HepG2 (cell line): ENCODE results near the gene METAP1D. TPM values are rescaled to one million over a fixed set of nuclear protein-coding genes. Genes with fewer than 3 reads are reported as not detected.

Source experiments
- ATM ChIP-seq: fragments of 450-650 bp; IDR thresholded peaks from 2 replicates; pipeline ENCODE4 v1.7.1; 2017; ENCODE audit warnings: mild to moderate bottlenecking, borderline replicate concordance
- CBX5 ChIP-seq: sonication (generic); formaldehyde crosslinking; IDR thresholded peaks from 2 replicates; pipeline ENCODE4 v1.4.0; 2020; ENCODE audit warnings: missing genetic modification reagents, borderline replicate concordance
- FOXA3 ChIP-seq: IDR thresholded peaks from 2 replicates; pipeline ENCODE4 v1.6.1; 2016; ENCODE audit warnings: missing genetic modification reagents, missing compliant biosample characterization
- MXD4 ChIP-seq: IDR thresholded peaks from 2 replicates; pipeline ENCODE4 v1.6.1; 2016; ENCODE audit warnings: mild to moderate bottlenecking, missing biosample characterization, missing genetic modification reagents
- MYNN ChIP-seq: sonication (generic); formaldehyde crosslinking; IDR thresholded peaks from 2 replicates; pipeline ENCODE4 v1.4.0; 2020; ENCODE audit warnings: mild to moderate bottlenecking, low read depth, missing genetic modification reagents
- MYPOP ChIP-seq: sonication (generic); formaldehyde crosslinking; IDR thresholded peaks from 2 replicates; pipeline ENCODE4 v1.8.1; 2023; ENCODE audit warnings: mild to moderate bottlenecking, moderate library complexity, missing genetic modification reagents
- NR2F2 ChIP-seq: IDR thresholded peaks from 2 replicates; pipeline ENCODE4 v1.6.1; 2012; ENCODE audit warnings: low read depth, inconsistent platforms, borderline replicate concordance
- PAXIP1 ChIP-seq: sonication (generic); formaldehyde crosslinking; conservative IDR thresholded peaks from 2 replicates; pipeline ENCODE4 v1.4.0; 2020; ENCODE audit warnings: mild to moderate bottlenecking, missing genetic modification reagents, moderate library complexity
- POGK ChIP-seq: sonication (generic); formaldehyde crosslinking; conservative IDR thresholded peaks from 2 replicates; pipeline ENCODE4 v1.8.0; 2022; ENCODE audit warnings: mild to moderate bottlenecking, moderate library complexity, missing genetic modification reagents
- PPARG ChIP-seq: conservative IDR thresholded peaks from 2 replicates; pipeline ENCODE4 v1.6.1; 2016; ENCODE audit warnings: missing biosample characterization, missing genetic modification reagents
- TP53 ChIP-seq: sonication (generic); formaldehyde crosslinking; conservative IDR thresholded peaks from 2 replicates; pipeline ENCODE4 v1.4.0; 2020; ENCODE audit warnings: missing genetic modification reagents
- ZFP82 ChIP-seq: sonication (generic); formaldehyde crosslinking; IDR thresholded peaks from 2 replicates; pipeline ENCODE4 v1.5.1; 2020; ENCODE audit warnings: mild to moderate bottlenecking, missing genetic modification reagents, borderline replicate concordance
- ZFX ChIP-seq: sonication (generic); formaldehyde crosslinking; IDR thresholded peaks from 2 replicates; pipeline ENCODE4 v1.4.0; 2020; ENCODE audit warnings: mild to moderate bottlenecking, low read depth, missing genetic modification reagents, moderate library complexity
- ZNF383 ChIP-seq: sonication (generic); formaldehyde crosslinking; IDR thresholded peaks from 2 replicates; pipeline ENCODE4 v1.4.0; 2020; ENCODE audit warnings: missing genetic modification reagents, mild to moderate bottlenecking, borderline replicate concordance
- ZNF430 ChIP-seq: sonication (generic); formaldehyde crosslinking; IDR thresholded peaks from 2 replicates; pipeline ENCODE4 v1.9.0; 2021; ENCODE audit warnings: mild to moderate bottlenecking, missing genetic modification reagents
- ZNF558 ChIP-seq: sonication (generic); formaldehyde crosslinking; IDR thresholded peaks from 2 replicates; pipeline ENCODE4 v1.9.0; 2022; ENCODE audit warnings: mild to moderate bottlenecking, missing genetic modification reagents, borderline replicate concordance
- ZNF724P ChIP-seq: sonication (generic); formaldehyde crosslinking; IDR thresholded peaks from 2 replicates; pipeline ENCODE4 v1.8.0; 2022; ENCODE audit warnings: missing genetic modification reagents, borderline replicate concordance
- polyA plus RNA-seq, 8 experiments: library from polyadenylated mRNA; depleted of rRNA in 3 of 8; stranded (reverse) in 7 of 8; unstranded in 1 of 8; fragments of >200 nt; fragmentation: Illumina TruSeq in 4 of 8; extraction: Trizol in 4 of 8; gene quantifications; 2 replicates each; pipeline versions ENCODE4 v1.2.1 to v1.2.3, GENCODE V29; 2011 to 2016; ENCODE audit warnings: low read depth in 4 of 8, missing spikeins in 1 of 8, mixed read lengths in 1 of 8; ENCODE audit not compliant: insufficient read depth in 1 of 8
- total RNA-seq, 5 experiments: library from RNA; depleted of rRNA; stranded (reverse); fragments of >200 nt; fragmentation: Illumina TruSeq; extraction: Trizol; gene quantifications; 2 replicates each; pipeline ENCODE4 v1.2.3, GENCODE V29; 2016; ENCODE audit warnings: low read depth in 1 of 5
- TF ChIP-seq, protein P1 (sequence below): sonication (generic); formaldehyde crosslinking; IDR thresholded peaks from 2 replicates; pipeline ENCODE4; 2020; ENCODE audit warnings: missing genetic modification reagents, mild to moderate bottlenecking, borderline replicate concordance

Gene METAP1D
- total and polyA plus RNA-seq, 2 of the 13 experiments (the other 11 are each of a cell fraction or from before 2014, with no cell fraction given), result 14.7 to 21.6 TPM

GRCh38 chr2:171999604-172000469 is at the start of gene METAP1D (continued):
- TF ChIP-seq ZNF558 (CRISPR knock-in tag) (peak; percentile 99; the same call in 1 of the 2 replicates), ZNF430 (CRISPR knock-in tag) (peak; percentile 88), ZNF724P (CRISPR knock-in tag) (peak; percentile 98), NR2F2 (peak; percentile 41; the same call in 1 of the 2 replicates), MYPOP (peak; percentile 88), PPARG (CRISPR knock-in tag) (peak; percentile 75), TP53 (peak; percentile 81; the same call in 1 of the 2 replicates), FOXA3 (CRISPR knock-in tag) (peak; percentile 86), MYNN (CRISPR knock-in tag) (peak; percentile 93), CBX5 (CRISPR knock-in tag) (peak; percentile 99; the same call in 1 of the 2 replicates), ZFP82 (CRISPR knock-in tag) (peak; percentile 88; the same call in 1 of the 2 replicates), ATM (no peak), POGK (peak; percentile 99), ZFX (CRISPR knock-in tag) (peak; percentile 78), MXD4 (CRISPR knock-in tag) (peak; percentile 100), ZNF383 (CRISPR knock-in tag) (0 out of 2 replicates have a peak, but pooled peaks have one; percentile 60), PAXIP1 (CRISPR knock-in tag) (peak; percentile 64)
- TF ChIP-seq, protein P1, sequence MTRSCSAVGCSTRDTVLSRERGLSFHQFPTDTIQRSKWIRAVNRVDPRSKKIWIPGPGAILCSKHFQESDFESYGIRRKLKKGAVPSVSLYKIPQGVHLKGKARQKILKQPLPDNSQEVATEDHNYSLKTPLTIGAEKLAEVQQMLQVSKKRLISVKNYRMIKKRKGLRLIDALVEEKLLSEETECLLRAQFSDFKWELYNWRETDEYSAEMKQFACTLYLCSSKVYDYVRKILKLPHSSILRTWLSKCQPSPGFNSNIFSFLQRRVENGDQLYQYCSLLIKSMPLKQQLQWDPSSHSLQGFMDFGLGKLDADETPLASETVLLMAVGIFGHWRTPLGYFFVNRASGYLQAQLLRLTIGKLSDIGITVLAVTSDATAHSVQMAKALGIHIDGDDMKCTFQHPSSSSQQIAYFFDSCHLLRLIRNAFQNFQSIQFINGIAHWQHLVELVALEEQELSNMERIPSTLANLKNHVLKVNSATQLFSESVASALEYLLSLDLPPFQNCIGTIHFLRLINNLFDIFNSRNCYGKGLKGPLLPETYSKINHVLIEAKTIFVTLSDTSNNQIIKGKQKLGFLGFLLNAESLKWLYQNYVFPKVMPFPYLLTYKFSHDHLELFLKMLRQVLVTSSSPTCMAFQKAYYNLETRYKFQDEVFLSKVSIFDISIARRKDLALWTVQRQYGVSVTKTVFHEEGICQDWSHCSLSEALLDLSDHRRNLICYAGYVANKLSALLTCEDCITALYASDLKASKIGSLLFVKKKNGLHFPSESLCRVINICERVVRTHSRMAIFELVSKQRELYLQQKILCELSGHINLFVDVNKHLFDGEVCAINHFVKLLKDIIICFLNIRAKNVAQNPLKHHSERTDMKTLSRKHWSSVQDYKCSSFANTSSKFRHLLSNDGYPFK (CRISPR knock-in tag), result peak; percentile 91
